DND-41 (cell line): ENCODE results near the gene KRT79.

Experiments
- CTCF ChIP-seq: IDR thresholded peaks from 2 replicates; pipeline ENCODE4 v1.5.1; 2012; ENCODE audit warnings: borderline replicate concordance, low read length, moderate library complexity, mild to moderate bottlenecking; ENCODE audit not compliant: poor library complexity, severe bottlenecking; ENCODE audit errors: extremely low read depth
- EZH2 ChIP-seq: IDR thresholded peaks from 3 replicates; pipeline ENCODE4 v1.6.1; 2012; ENCODE audit warnings: borderline replicate concordance, low read depth, mild to moderate bottlenecking, moderate library complexity, low read length, inconsistent platforms; ENCODE audit not compliant: severe bottlenecking

DNA sequence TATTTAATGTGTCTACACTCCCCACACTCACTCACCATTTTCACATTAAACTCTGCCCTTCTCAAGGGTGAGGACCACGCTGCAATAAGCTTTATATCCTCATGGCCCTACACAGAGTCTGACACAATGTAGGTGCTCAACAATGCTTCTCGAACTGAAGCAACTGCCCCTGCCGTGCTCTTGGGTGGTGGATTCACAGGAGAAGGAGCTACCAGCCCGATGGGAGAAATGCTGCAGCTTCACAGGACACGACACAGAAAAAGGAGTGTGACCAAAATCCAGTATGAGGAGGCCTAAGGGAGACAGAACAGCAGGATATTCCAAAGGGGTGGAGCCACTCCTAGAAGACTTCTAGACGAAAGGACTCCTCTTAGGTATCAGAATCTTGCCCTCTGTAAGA lies 31.7 kb downstream of the KRT79 start:
- TF ChIP-seq CTCF (no peak), EZH2 (no peak)
